HG03378 (cell line): ENCODE measurements around the gene ATXN1.
"Not testable (repeated sequence)": the region's sequence is repeated elsewhere in the genome, so short reads cannot be mapped to it uniquely, and the experiment has no call there.

Source experiments
- ATAC-seq: cut with Tn5 transposase; IDR thresholded peaks from one replicate; pipeline ENCODE4 v1.9.1; 2021; ENCODE audit warnings: mild to moderate bottlenecking, moderate library complexity; ENCODE audit not compliant: unreplicated experiment

ATXN1 gene

GRCh38 chr6:16470502-16471221 is 290.6 kb downstream of the ATXN1 start:
- ATAC-seq = no peak

GRCh38 chr6:16468991-16469615 is 292.2 kb downstream of the ATXN1 start:
- ATAC-seq = no peak

DNA sequence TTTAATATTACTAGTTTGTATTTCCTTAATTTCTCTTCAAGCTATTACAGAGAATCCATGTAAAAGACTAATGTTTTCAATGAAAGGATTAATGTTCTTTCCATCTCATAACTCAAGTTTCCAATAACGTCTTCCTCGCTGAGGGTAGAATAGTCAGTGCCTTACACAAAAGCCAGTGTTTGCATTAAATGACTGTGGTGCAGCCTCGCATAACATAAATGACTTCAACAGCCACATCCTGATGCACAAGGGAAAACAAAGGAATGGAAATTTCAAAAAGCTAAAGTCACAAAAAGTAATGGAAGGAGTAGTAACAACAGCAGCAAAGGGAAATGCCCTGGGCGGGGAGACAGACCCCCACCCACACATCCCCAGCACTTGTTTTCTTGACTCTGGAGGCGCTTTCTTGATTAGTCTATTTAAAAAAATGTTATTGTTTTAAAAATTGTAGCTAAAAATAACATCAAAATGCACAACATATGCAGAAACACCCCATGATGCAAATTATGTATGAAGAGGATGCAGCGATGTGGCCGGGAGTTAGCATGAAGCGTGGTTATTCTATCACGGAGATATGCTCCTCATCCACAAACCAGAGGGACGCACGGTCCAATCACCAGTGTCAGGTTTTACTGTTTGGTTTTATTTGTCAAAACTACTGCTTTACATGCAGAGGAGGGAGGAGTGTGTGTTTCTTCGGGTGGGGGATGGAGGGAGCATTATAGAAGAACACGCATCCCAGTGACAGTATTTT is 294.3 kb downstream of the ATXN1 start:
- no peak for ATAC-seq

DNA sequence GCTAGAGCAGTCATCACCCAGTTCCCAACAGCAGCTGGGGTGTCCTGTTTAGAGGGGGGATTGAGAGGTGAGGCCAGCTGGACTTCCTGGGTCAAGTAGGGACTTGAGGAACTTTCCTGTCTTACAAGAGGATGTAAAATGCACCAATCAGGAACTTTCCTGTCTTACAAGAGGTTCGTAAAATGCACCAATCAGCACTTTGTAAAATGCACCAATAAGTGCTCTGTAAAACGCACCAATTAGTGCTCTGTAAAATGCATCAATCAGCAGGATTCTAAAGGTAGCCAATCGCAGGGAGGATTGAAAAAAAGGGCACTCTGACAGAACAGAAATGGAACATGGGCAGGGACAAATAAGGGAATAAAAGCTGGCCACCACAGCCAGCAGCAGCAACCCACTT is 297.2 kb downstream of the ATXN1 start:
- ATAC-seq = no peak

DNA sequence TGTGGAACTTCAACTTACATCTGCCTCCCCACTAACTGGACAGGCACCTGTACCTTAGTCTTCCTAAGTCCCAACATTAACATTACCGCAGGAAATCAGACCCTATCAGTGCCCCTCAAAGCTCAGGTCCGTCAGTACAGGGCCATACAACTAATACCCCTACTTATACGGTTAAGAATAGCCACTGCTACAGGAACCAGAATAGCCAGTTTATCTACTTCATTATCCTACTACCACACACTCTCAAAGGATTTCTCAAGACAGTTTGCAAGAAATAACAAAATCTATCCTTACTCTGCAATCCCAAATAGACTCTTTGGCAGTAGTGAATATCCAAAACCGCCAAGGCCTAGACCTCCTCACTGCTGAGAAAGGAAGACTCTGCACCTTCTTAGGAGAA is 298.0 kb downstream of the ATXN1 start:
- not testable (repeated sequence) for ATAC-seq

DNA sequence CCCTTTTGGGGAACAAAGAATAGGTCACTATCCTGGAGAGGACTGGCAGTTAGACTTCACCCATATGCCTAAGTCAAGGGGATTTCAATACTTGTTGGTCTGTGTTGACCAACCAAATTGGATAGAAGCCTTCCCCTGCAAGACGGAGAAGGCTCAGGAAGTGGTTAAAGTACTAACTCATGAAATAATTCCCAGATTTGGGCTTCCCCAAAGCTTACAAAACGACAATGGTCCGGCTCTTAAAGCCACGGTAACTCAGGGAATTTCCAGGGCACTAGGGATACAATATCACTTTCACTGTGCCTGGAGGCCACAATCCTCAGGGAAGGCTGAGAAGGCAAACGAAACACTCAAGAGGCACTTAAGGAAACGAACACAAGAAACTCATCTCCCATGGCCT is 299.8 kb downstream of the ATXN1 start:
- no peak for ATAC-seq

GRCh38 chr6:16459472-16459871 is 301.8 kb downstream of the ATXN1 start:
- ATAC-seq = not testable (repeated sequence)

DNA sequence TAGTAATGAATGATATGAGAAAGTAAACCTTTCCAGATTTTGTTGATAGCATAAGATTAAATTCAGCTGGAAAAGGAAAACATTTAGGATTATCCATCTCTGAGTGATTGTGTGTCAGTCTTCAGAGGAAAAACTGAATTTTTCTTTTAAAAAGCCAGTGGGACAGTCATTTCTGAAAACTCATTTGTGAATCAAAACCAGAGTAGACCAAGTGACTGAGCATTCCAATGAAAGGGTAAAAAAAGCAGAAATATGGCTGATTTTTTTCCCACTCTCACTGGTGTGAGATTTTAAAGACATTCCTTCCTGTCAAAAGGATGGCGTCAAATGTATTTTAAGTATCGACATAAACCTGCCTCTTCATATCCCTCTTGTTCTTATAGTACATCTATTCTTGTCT is 308.9 kb downstream of the ATXN1 start:
- ATAC-seq = no peak

- ATAC-seq = no peak
These were observed 310.4 kb downstream of the ATXN1 start for GRCh38 chr6:16450821-16451220.

DNA sequence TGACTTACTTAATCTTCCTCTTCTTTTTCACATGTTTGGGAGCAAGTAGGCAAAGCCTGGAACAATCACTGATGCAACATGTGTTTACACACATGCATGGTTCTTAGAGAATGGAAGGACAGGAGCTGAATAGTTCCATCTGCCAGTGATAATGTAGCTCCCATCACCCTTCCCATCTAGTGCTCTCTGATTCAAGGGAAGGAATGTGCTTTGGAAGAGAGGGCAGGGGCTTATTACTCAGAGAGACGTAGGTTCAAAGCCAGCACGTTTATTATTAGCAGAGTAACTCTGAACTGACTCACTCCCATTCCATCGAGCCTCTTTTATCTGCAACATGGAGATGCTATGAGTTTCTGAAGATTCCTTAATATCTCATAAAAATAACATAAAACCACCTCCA is 311.0 kb downstream of the ATXN1 start:
- ATAC-seq = no peak

- ATAC-seq = no peak
These were observed 315.0 kb downstream of the ATXN1 start for GRCh38 chr6:16446273-16446672.

- ATAC-seq = no peak
These were observed 319.2 kb downstream of the ATXN1 start for GRCh38 chr6:16442031-16442430.

DNA sequence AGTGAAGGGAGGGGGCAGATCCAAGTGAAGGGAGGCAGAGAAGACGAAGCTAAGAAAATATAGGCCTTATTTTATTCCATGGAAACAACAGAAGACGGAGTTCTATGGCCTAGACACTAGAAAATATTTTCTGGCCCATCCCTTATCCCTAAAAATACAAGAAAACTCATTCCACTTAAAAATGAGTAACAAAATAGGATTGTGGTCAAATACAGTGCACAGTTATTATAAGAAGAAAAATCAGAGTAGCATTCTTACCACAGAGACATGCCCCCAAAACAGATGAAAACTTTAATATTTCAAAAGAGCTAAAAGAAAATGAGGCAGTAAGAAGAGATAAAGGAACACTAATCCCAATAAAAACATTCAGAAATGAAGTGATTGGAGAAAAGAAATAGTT is 320.0 kb downstream of the ATXN1 start:
- ATAC-seq = no peak

- ATAC-seq = no peak
These were observed 320.5 kb downstream of the ATXN1 start for GRCh38 chr6:16440636-16441212.

DNA sequence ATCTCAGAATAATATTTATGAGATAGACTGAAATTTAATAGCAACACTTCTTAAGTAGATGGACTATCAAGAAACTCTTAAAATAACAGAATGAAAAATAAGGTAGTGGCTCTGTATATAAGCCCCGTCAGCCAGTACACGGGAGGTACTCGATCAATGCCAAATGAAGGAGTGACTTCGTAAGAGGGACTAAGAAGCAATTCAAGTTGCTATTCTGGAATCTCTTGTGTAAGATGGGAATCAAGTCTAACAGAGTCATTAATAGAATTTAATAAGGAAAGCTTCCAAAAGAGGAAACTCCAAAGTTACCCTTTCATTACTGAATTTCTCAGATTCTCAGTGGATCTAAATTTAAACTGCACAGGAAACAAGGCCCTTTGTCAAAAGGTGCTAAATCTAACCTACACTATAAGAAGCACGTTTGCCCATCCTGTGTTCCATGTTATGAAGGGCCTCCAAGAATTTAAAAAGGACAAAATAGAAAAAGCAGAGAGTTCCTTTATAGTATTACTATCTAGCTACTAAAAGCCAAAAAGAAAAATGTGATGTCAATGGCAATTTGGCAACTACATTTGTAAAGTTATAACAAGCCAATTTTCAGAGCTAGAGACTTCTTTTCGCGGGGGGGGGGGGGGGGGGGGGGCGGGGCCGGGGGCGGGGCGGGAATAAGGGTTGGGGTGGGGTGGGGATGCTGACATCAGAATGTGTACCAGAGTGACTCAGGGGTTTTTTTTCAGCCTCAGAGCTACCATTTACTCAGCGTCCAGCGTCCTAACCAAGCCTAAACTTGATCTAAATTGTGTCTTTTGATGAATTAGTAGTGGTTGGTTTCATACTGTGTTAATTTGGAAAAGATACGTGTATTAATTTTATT is 322.3 kb downstream of the ATXN1 start:
- ATAC-seq = no peak

- ATAC-seq = no peak
These were observed 323.3 kb downstream of the ATXN1 start for GRCh38 chr6:16437984-16438383.

DNA sequence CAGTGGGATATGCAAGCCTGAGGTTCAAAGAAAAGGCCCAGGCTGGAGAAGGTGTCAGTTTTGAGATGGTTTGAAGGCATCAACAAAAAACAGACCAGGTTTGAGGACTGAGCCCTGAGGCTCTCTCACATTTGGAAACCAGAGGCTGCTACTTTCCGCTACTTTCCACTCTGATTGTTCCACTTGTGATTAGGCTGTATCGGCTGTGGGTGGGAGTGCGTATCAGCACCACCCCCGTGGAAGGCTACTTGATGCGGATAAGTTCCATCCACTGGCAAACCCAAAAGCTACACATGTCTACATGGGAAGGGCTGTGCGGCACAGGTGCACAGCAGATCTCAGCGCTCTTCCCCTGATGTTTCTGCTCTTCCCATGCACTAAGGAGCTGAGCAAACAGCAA is 324.2 kb downstream of the ATXN1 start:
- no peak for ATAC-seq

DNA sequence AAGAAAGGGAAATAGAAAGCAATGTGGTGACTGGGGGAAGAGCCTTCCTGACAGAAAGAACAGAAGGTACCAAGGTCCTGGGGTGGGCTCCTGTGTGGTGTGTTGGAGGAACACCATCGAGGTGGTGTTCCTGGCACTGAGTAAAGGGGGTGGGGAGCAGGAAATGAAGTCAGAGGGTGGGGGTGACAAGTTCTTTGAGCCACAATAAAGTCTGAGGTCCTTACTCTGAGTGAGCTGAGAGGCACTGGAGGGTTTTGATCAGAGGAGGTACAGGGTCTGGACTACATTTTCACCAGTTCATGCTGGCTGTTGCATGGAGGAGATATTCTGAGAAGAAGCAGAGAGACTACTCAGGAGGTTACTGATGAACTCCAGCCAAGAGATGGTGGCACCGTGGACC is 324.7 kb downstream of the ATXN1 start:
- no peak for ATAC-seq

- no peak for ATAC-seq
These were observed 326.4 kb downstream of the ATXN1 start for GRCh38 chr6:16434885-16435284.

DNA sequence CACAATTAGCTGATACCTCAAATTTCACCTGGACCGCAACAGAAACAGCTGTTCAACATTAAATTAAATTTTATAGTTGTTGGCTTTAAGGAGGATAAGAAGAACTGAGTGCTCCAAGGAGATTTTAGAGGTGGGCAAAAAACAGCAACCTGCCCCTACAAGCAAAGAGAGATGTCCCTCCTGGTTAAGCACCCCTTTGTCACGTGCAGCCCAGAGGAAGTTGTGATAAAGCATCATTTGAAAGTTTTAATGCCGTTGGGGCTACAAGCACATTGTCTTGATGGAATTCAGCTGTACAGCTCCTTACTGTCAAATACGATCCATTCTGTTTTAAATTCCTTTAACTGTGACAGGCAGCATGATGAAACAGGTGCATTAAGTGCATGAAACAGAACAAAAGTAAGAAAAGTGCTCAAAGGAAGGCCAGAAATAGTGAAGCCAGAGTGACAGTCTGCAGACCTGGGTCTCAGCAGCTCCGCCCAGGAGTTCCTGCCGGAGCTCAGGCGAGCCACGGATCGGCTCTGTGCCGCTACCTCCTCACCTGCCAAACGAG is 327.8 kb downstream of the ATXN1 start:
- ATAC-seq = no peak
